Epithelial cell of proximal tubule (primary cell): ENCODE measurements around the gene AGBL1. TPM values are rescaled to one million over a fixed set of nuclear protein-coding genes. Genes with fewer than 3 reads are reported as not detected.

Experiments used
- DNase-seq: peaks from one replicate; pipeline ENCODE4 v3.0.0-alpha.2; 2011; ENCODE audit warnings: low read depth
- H3K4me3 ChIP-seq: 2 replicates; pipeline ENCODE4 v1.5.1; 2011; ENCODE audit warnings: low read depth, mild to moderate bottlenecking, low read length
- total RNA-seq: library from RNA; depleted of rRNA; stranded (reverse); fragments of >200 nt; gene quantifications from 2 replicates; pipeline ENCODE4 v1.2.3, GENCODE V29; 2015
- TF ChIP-seq, protein P1 (sequence below): conservative IDR thresholded peaks from 2 replicates; pipeline ENCODE4 v1.5.1; 2012; ENCODE audit warnings: low read depth, mild to moderate bottlenecking, low read length

AGBL1 gene
- total RNA-seq, 1 donor from 2014 or later: not detected

- TF ChIP-seq, protein P1, sequence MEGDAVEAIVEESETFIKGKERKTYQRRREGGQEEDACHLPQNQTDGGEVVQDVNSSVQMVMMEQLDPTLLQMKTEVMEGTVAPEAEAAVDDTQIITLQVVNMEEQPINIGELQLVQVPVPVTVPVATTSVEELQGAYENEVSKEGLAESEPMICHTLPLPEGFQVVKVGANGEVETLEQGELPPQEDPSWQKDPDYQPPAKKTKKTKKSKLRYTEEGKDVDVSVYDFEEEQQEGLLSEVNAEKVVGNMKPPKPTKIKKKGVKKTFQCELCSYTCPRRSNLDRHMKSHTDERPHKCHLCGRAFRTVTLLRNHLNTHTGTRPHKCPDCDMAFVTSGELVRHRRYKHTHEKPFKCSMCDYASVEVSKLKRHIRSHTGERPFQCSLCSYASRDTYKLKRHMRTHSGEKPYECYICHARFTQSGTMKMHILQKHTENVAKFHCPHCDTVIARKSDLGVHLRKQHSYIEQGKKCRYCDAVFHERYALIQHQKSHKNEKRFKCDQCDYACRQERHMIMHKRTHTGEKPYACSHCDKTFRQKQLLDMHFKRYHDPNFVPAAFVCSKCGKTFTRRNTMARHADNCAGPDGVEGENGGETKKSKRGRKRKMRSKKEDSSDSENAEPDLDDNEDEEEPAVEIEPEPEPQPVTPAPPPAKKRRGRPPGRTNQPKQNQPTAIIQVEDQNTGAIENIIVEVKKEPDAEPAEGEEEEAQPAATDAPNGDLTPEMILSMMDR: no peak
- H3K4me3 ChIP-seq: no peak overlapping the region
- DNase-seq: no peak
Observed at GRCh38 chr15:86540840-86541467, 461.3 kb downstream of the AGBL1 start.

- H3K4me3 ChIP-seq: no peak overlapping the region
- TF ChIP-seq, protein P1: no peak
- DNase-seq: no peak
Observed at GRCh38 chr15:86541540-86541939, 461.9 kb downstream of the AGBL1 start.

DNA sequence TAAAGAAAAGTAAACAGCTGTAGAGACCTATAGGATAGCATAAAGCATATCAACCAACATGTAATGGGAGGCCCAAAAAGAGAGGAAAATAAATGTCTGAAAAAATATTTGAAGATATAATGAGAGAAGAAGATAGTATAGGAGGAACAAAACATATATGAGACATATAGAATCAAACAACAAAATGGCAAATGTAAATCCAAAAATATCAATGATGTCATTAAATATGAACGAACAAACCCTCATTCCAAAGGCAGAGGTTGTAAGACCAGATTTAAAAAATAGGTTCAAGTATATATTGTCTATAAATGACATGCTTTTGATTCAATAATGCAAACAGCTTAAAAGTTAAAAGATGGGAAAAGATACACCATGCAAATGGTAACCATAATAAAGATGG, 470.4 kb downstream of the AGBL1 start:
- no peak overlapping the region for H3K4me3 ChIP-seq

GRCh38 chr15:86553108-86553507, 473.4 kb downstream of the AGBL1 start:
- TF ChIP-seq, protein P1: no peak
- no peak overlapping the region for H3K4me3 ChIP-seq
- no peak for DNase-seq

More for the DNA sequence above, 470.4 kb downstream of the AGBL1 start:
- DNase-seq: no peak
- TF ChIP-seq, protein P1: no peak

DNA sequence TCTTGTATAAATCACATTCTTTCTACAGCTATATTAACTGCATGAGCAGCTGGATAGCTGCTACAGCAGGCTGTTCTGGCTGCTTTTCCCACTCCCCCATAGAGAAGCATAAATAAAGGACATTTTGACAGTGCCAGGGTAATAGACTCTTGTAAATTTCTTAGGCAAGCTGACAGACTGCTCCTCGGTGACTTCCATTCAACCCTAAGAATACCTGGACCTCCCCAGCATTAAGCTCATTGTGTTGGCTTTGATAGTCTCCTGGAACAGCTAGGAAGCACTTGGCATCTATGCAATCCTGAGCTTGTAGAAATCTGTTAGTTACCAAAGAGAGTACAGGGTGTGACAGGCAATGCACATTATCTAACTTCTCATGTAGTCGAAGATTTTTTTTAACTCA, 475.4 kb downstream of the AGBL1 start:
- TF ChIP-seq, protein P1: no peak
- H3K4me3 ChIP-seq: no peak overlapping the region
- DNase-seq: no peak

DNA sequence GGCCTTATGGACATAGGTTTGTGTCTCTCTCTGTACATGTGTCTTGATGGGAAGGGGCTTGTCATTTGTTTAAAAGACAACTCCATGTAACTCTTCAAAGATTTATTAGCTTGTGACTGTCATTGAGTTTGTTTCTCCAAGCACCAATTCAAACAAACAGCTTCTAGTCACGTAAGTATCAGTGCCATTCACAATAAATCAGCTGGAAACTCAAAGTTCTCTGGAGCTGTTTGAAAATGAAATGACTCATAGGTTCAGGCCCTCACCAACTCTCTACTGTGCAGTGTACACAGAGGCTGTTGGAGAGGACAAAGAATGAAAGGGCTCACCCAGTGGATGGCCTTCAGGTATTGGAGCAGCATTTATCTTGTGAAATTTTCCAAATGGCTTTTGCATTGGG, 476.3 kb downstream of the AGBL1 start:
- no peak for DNase-seq
- H3K4me3 ChIP-seq: no peak overlapping the region
- TF ChIP-seq, protein P1: no peak

DNA sequence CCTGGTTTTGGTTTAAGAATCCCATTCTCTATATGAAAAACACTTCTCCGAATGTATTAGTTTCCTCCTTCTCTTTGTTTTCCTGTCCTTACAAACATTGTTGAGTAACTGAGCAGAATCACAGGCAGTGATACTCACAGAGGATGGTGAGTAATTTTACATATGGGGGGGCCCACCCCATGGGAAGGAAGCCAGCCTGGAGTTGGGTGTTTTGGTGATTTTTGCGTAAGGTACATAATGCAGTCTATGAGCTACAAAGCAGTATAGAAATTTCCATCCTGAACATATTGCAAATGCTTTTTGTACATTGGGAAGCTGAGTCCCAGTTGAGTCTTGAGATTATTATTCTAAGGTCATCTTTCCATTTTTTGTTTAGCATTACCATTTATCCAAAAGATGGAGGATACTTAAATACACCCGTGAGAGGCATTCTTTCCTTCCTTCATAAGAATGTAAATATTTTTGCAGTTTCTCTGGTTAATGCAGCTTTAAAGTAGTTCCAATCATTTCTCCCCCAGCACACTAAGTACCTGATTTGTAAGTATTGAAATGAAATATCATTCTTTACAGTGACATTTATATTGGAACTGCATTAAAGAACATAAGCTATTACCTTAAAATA, 476.8 kb downstream of the AGBL1 start:
- H3K4me3 ChIP-seq: no peak overlapping the region
- DNase-seq: no peak
- TF ChIP-seq, protein P1: no peak
